GM23248 (cell line): ENCODE data around the gene NHSL1. TPM values are rescaled to one million over a fixed set of nuclear protein-coding genes. Genes with fewer than 3 reads are reported as not detected.

Experiments
- DNase-seq: peaks from one replicate; pipeline ENCODE4 v3.0.0-alpha.2; 2015
- H2AFZ ChIP-seq: fragments of 200-600 bp; sonication (generic); 2 replicates; pipeline ENCODE4 v1.6.1; 2016; ENCODE audit warnings: antibody characterized with exemption
- H3F3A ChIP-seq: fragments of 200-600 bp; sonication (generic); 2 replicates; pipeline ENCODE4 v1.6.1; 2016; ENCODE audit warnings: mild to moderate bottlenecking, antibody characterized with exemption, mixed run types; ENCODE audit not compliant: insufficient read depth
- H3K27ac ChIP-seq: fragments of 200-600 bp; sonication (generic); 2 replicates; pipeline ENCODE4 v1.5.1; 2016; ENCODE audit warnings: mild to moderate bottlenecking
- H3K27me3 ChIP-seq: fragments of 200-600 bp; sonication (generic); replicated peaks from 2 replicates; pipeline ENCODE4 v1.6.1; 2016; ENCODE audit warnings: mild to moderate bottlenecking; ENCODE audit not compliant: insufficient read depth
- H3K36me3 ChIP-seq: fragments of 200-600 bp; sonication (generic); 2 replicates; pipeline ENCODE4 v1.6.1; 2016; ENCODE audit warnings: low read depth, mild to moderate bottlenecking
- H3K4me1 ChIP-seq: fragments of 200-600 bp; sonication (generic); 2 replicates; pipeline ENCODE4 v1.6.1; 2016; ENCODE audit warnings: mild to moderate bottlenecking; ENCODE audit not compliant: insufficient read depth
- H3K4me2 ChIP-seq: fragments of 200-600 bp; sonication (generic); one replicate; pipeline ENCODE4 v1.6.1; 2016; ENCODE audit warnings: mild to moderate bottlenecking; ENCODE audit not compliant: unreplicated experiment
- H3K4me3 ChIP-seq: fragments of 200-600 bp; sonication (generic); 2 replicates; pipeline ENCODE4 v1.5.1; 2016; ENCODE audit warnings: mild to moderate bottlenecking
- H3K79me2 ChIP-seq: fragments of 200-600 bp; sonication (generic); 2 replicates; pipeline ENCODE4 v1.6.1; 2016; ENCODE audit warnings: mild to moderate bottlenecking; ENCODE audit not compliant: insufficient read depth
- H3K9ac ChIP-seq: fragments of 200-600 bp; sonication (generic); 2 replicates; pipeline ENCODE4 v1.6.1; 2016; ENCODE audit warnings: mild to moderate bottlenecking
- H3K9me2 ChIP-seq: fragments of 200-600 bp; sonication (generic); 2 replicates; pipeline ENCODE4 v1.6.1; 2016; ENCODE audit warnings: mixed run types, mild to moderate bottlenecking, moderate library complexity; ENCODE audit not compliant: insufficient read depth
- H3K9me3 ChIP-seq: fragments of 200-600 bp; sonication (generic); one replicate; pipeline ENCODE4 v1.6.1; 2017; ENCODE audit warnings: low read depth
- H4K20me1 ChIP-seq: fragments of 200-600 bp; sonication (generic); 2 replicates; pipeline ENCODE4 v1.6.0; 2016; ENCODE audit not compliant: insufficient read depth
- EZH2 ChIP-seq: fragments of 200-600 bp; sonication (generic); IDR thresholded peaks from 2 replicates; pipeline ENCODE4 v1.6.1; 2018; ENCODE audit warnings: antibody characterized with exemption, mild to moderate bottlenecking; ENCODE audit not compliant: insufficient read depth, poor library complexity, severe bottlenecking
- EZH2phosphoT487 ChIP-seq: fragments of 200-600 bp; sonication (generic); IDR thresholded peaks from 2 replicates; pipeline ENCODE4 v1.6.1; 2018; ENCODE audit warnings: antibody characterized with exemption, moderate library complexity, mild to moderate bottlenecking, low read depth; ENCODE audit not compliant: insufficient read depth
- WGBS, 2 experiments: methylation state at CpG; one replicate each; pipeline ENCODE4 v1.1.6; 2015 to 2017; ENCODE audit warnings: low lambda C conversion rate in 2 of 2, low coverage in 1 of 2; ENCODE audit errors: missing lambda C conversion rate in 2 of 2; 5-methylcytosine and 5-hydroxymethylcytosine counted together
- in situ Hi-C: fragments of 300-500 bp; cut with MboI; formaldehyde crosslinking; loops from 2 replicates; pipeline ENCODE4 v1.15.0; 2020
- polyA plus RNA-seq: library from polyadenylated mRNA; unstranded; fragments of >200 nt; fragmentation: Nextera tagmentation; extraction: Ambion mirVana; gene quantifications from 2 replicates; pipeline ENCODE4 v1.2.1, GENCODE V29; 2016
- total RNA-seq: library from RNA; depleted of rRNA; stranded (reverse); fragments of >200 nt; shearing (Covaris generic); gene quantifications from 2 replicates; pipeline ENCODE4 v1.2.3, GENCODE V29; 2014

The NHSL1 gene
- total and polyA plus RNA-seq, 2 experiments from 2014 or later: 3.3 to 9.4 TPM

GRCh38 chr6:138489846-138490245 is 9.4 kb downstream of the NHSL1 start:
- Histone ChIP-seq H3K27me3 (no peaks in the 10 kb centered on the region), H3K9me2 (no peaks in the 10 kb centered on the region), H3K27ac (no peak overlapping the region), H3K4me1 (peaks cover 9% of the 10 kb centered on the region), H3F3A (no peaks in the 10 kb centered on the region), H3K4me2 (no peak overlapping the region), H2AFZ (no peak overlapping the region), H3K9me3 (no peaks in the 10 kb centered on the region), H3K4me3 (no peak overlapping the region), H4K20me1 (no peaks in the 10 kb centered on the region), H3K79me2 (no peaks in the 10 kb centered on the region), H3K9ac (no peak overlapping the region), H3K36me3 (no peaks in the 10 kb centered on the region)
- no peak for DNase-seq
- in situ Hi-C loops: no loop called here
- TF ChIP-seq EZH2: no peak
- no peak for TF ChIP-seq EZH2phosphoT487
- WGBS, 2 experiments: 82 to 88% methylated on average over 2 of the region's 2 CpGs

GRCh38 chr6:138487102-138487604 is 12.1 kb downstream of the NHSL1 start:
- Histone ChIP-seq H3K4me1 (no peaks in the 10 kb centered on the region), H3K27ac (no peak overlapping the region), H3K36me3 (no peaks in the 10 kb centered on the region), H3K9ac (no peak overlapping the region), H4K20me1 (no peaks in the 10 kb centered on the region), H3K27me3 (no peaks in the 10 kb centered on the region), H3K4me3 (no peak overlapping the region), H3F3A (no peaks in the 10 kb centered on the region), H3K9me2 (no peaks in the 10 kb centered on the region), H3K9me3 (no peaks in the 10 kb centered on the region), H3K79me2 (no peaks in the 10 kb centered on the region), H3K4me2 (no peak overlapping the region), H2AFZ (no peak overlapping the region)
- TF ChIP-seq EZH2: no peak
- TF ChIP-seq EZH2phosphoT487: no peak
- in situ Hi-C loops: no loop called here
- 88 to 90% methylated on average over 6 of the region's 6 CpGs for WGBS, 2 experiments
- no peak for DNase-seq

DNA sequence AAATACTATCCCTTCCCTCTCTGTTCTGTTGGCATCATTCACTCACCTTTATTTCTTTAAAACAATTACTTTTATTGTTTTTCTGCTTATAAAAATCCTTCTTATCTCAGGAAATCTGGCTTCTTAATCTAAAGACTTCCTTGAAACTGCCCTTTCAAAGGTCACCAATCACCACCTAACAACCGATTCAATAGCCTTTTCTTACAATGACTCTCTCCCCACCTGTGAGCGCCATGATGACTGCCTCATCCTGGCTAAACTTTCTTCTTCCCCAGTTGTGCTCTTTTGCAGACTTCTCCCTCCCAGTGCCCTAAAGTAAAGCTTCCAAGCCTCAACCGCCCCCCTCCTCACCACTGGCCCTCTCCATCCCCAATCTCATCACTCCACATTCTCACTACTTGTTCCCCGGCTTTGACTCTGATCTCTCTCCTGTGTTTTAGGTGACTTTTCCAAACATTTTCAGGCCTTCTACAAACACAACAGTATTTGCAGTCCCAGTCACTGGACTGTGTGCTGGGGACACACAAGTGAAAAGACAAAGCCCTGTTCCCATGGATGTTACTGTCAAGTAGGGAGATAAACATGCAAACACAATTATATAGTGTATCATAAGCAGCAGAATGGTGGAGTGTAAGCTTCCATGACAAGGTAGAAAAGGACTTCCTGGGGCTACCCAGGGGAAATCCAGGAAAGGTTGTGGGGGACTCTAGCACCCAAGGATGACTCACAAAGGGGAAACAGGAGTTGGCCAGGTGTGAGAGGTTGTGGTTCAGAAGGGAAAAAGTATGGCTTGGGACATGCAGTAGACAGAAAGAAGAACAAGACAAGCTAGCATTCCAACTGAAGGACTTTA is 12.8 kb downstream of the NHSL1 start:
- Histone ChIP-seq H3K36me3 (no peaks in the 10 kb centered on the region), H2AFZ (no peak overlapping the region), H3K4me3 (no peak overlapping the region), H3K27me3 (no peaks in the 10 kb centered on the region), H3K4me1 (no peaks in the 10 kb centered on the region), H3K4me2 (no peak overlapping the region), H3K9me2 (no peaks in the 10 kb centered on the region), H3K9me3 (no peaks in the 10 kb centered on the region), H3F3A (no peaks in the 10 kb centered on the region), H3K27ac (no peak overlapping the region), H3K9ac (no peak overlapping the region), H4K20me1 (no peaks in the 10 kb centered on the region), H3K79me2 (no peaks in the 10 kb centered on the region)
- in situ Hi-C loops: no loop called here
- WGBS, 2 experiments: 87 to 96% methylated on average over 4 of the region's 4 CpGs
- TF ChIP-seq EZH2 (no peak), EZH2phosphoT487 (no peak)
- no peak for DNase-seq

DNA sequence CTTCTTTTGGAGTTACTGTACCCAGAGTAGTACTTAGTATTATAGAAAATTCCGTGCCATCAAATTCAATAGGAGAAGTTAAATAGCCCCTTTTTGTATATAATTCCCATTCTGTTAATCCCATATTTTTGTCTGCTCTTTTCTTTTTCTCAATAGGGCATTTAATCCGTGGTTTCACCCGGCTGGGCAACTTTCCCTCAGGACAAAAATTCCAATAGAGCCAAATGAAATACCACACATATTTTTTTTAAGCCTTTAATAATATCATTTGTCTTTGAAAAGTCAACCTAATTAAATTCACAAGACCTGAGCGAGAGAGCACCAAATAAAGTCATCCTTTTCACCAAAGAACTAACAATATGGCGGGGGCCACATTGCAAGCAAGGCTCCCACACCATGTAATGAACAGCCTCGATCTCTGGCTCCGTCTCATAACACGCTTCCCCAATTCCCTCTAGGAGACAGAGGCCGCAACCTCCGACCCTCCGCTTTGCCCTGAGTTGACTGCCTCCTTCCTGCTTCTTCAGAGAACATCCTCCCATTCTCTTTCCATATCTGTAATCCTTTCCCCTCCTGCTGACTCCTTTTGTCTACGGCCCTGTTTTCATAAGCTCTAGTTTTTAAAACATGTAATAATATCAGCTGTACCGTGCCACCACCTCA is 13.6 kb downstream of the NHSL1 start:
- H3K9me3 ChIP-seq: no peaks in the 10 kb centered on the region
- H4K20me1 ChIP-seq: no peaks in the 10 kb centered on the region
- no peaks in the 10 kb centered on the region for H3F3A ChIP-seq
- H3K4me1 ChIP-seq: no peaks in the 10 kb centered on the region
- 92 to 93% methylated on average over 13 of the region's 13 CpGs for WGBS, 2 experiments
- no peaks in the 10 kb centered on the region for H3K79me2 ChIP-seq
- TF ChIP-seq EZH2: no peak
- TF ChIP-seq EZH2phosphoT487: no peak
- in situ Hi-C loops: no loop called here
- H3K4me2 ChIP-seq: peak overlapping the region; percentile 54
- H3K4me3 ChIP-seq: no peak overlapping the region
- no peaks in the 10 kb centered on the region for H3K36me3 ChIP-seq
- no peak overlapping the region for H2AFZ ChIP-seq
- H3K9me2 ChIP-seq: no peaks in the 10 kb centered on the region
- no peak overlapping the region for H3K9ac ChIP-seq
- DNase-seq: no peak
- no peaks in the 10 kb centered on the region for H3K27me3 ChIP-seq
- H3K27ac ChIP-seq: no peak overlapping the region
